Body of pancreas (tissue), 4 donors: ENCODE data around the gene SUCO. TPM values are rescaled to one million over a fixed set of nuclear protein-coding genes. Genes with fewer than 3 reads are reported as not detected.

Experiments
- ATAC-seq: fragments of 150-250 bp; one replicate; pipeline ENCODE4 v1.9.1; 2016
- DNase-seq, 4 donors: peaks; one replicate each; pipeline ENCODE4 v3.0.0-alpha.2; 2019
- H3K27ac ChIP-seq, 4 donors: fragments of 200-600 bp; sonication (generic); 1 replicate in 3 of 4; 2 replicates in 1 of 4; pipeline versions ENCODE4 v1.5.1 to v1.6.1; 2016 to 2019; ENCODE audit warnings: mild to moderate bottlenecking in 1 of 4, mixed read lengths in 1 of 4, moderate library complexity in 1 of 4
- H3K27me3 ChIP-seq, 2 donors: fragments of 200-600 bp; sonication (generic); one replicate each; pipeline ENCODE4 v1.6.0; 2016; ENCODE audit warnings: mild to moderate bottlenecking in 1 of 2
- H3K36me3 ChIP-seq, 2 donors: fragments of 200-600 bp; sonication (generic); replicated peaks in 1 of 2; 2 replicates each; pipeline ENCODE4 v1.5.1; 2016; ENCODE audit warnings: low read depth in 2 of 2; ENCODE audit not compliant: insufficient read depth in 1 of 2
- H3K4me1 ChIP-seq: fragments of 200-600 bp; sonication (generic); one replicate; pipeline ENCODE4 v1.6.0; 2016
- H3K4me3 ChIP-seq, 2 donors: fragments of 200-600 bp; sonication (generic); 1 replicate in 1 of 2; 2 replicates in 1 of 2; pipeline ENCODE4 v1.5.1; 2016 to 2019
- H3K9me3 ChIP-seq, 3 donors: fragments of 200-600 bp; sonication (generic); 1 replicate in 2 of 3; 2 replicates in 1 of 3; pipeline ENCODE4 v1.5.1; 2016
- POLR2A ChIP-seq, 3 donors: fragments of 450-650 bp; IDR thresholded peaks; one replicate each; pipeline ENCODE4 v1.6.1; 2016; ENCODE audit warnings: antibody characterized with exemption in 3 of 3, mild to moderate bottlenecking in 2 of 3
- WGBS, 2 donors: methylation state at CpG; one replicate each; pipeline ENCODE4 v1.1.5; 2017; 5-methylcytosine and 5-hydroxymethylcytosine counted together
- intact Hi-C: fragments of 100-400 bp; cut with DNase I; formaldehyde crosslinking; loops from one replicate; pipeline ENCODE4 v1.15.1; 2023
- total RNA-seq, 2 donors: library from RNA; depleted of rRNA; stranded (reverse); fragments of >200 nt; gene quantifications; one replicate each; pipeline ENCODE4 v1.1.0, GENCODE V29; 2016
- TF ChIP-seq, protein P1 (sequence below), 7 experiments: fragments of 450-650 bp in 4 of 7; fragments of 200-600 bp in 3 of 7; sonication (generic) in 3 of 7; IDR thresholded peaks; one replicate each; pipeline ENCODE4 v1.5.1; 2016 to 2019; ENCODE audit warnings: antibody characterized with exemption in 7 of 7

SUCO gene
- total RNA-seq, 2 donors from 2014 or later = 61.0 to 68.6 TPM

DNA sequence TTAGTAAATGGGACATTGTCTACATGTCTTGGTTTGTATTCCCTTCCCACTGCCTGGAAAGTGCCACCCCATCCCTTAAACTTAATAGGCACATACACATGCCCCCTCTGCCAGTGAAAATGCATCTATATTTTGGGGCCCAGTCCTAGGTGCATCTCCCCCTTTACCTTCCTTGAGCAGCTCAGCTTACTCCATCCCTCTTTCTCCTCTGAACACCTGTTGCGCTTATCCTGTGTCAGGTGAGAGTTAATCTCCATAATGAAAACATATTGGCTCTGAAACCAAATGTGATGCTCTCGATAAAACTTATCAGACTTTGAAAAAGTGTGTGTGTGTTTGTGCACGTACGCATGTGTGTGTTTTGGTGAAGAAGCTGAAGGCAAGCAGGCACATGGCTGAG is 15.4 kb upstream of the SUCO start:
- H3K36me3 ChIP-seq = no peaks in the 10 kb centered on the region
- ATAC-seq (no peak), DNase-seq (no peak)
- WGBS, 2 donors = 45 to 60% methylated on average over 4 of the region's 4 CpGs
- H3K9me3 ChIP-seq = no peaks in the 10 kb centered on the region
- TF ChIP-seq, protein P1, sequence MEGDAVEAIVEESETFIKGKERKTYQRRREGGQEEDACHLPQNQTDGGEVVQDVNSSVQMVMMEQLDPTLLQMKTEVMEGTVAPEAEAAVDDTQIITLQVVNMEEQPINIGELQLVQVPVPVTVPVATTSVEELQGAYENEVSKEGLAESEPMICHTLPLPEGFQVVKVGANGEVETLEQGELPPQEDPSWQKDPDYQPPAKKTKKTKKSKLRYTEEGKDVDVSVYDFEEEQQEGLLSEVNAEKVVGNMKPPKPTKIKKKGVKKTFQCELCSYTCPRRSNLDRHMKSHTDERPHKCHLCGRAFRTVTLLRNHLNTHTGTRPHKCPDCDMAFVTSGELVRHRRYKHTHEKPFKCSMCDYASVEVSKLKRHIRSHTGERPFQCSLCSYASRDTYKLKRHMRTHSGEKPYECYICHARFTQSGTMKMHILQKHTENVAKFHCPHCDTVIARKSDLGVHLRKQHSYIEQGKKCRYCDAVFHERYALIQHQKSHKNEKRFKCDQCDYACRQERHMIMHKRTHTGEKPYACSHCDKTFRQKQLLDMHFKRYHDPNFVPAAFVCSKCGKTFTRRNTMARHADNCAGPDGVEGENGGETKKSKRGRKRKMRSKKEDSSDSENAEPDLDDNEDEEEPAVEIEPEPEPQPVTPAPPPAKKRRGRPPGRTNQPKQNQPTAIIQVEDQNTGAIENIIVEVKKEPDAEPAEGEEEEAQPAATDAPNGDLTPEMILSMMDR (IDR thresholded peaks at IDR 0.05) = no peak
- no peak for TF ChIP-seq POLR2A (IDR thresholded peaks at IDR 0.05)
- no peak overlapping the region for H3K4me3 ChIP-seq
- no peak overlapping the region for H3K27ac ChIP-seq
- H3K27me3 ChIP-seq = no peaks in the 10 kb centered on the region
- intact Hi-C loops = no loop called here
- H3K4me1 ChIP-seq = no peaks in the 10 kb centered on the region

- Histone ChIP-seq H3K4me3 (no peak overlapping the region), H3K27me3 (no peaks in the 10 kb centered on the region), H3K36me3 (no peaks in the 10 kb centered on the region), H3K27ac (no peak overlapping the region), H3K9me3 (no peaks in the 10 kb centered on the region), H3K4me1 (peaks cover 9% of the 10 kb centered on the region)
- no peak for ATAC-seq
- 50 to 66% methylated on average over 4 of the region's 4 CpGs for WGBS, 2 donors
- DNase-seq = no peak
- TF ChIP-seq, protein P1 (IDR thresholded peaks at IDR 0.05) = no peak
- TF ChIP-seq POLR2A (IDR thresholded peaks at IDR 0.05) = no peak
- intact Hi-C loops = no loop called here
Measured at GRCh38 chr1:172529304-172529703, 3.6 kb upstream of the SUCO start.

GRCh38 chr1:172530000-172530399 is 3.0 kb upstream of the SUCO start:
- H3K4me1 ChIP-seq = peaks cover 9% of the 10 kb centered on the region
- no peaks in the 10 kb centered on the region for H3K36me3 ChIP-seq
- intact Hi-C loops = no loop called here
- H3K27me3 ChIP-seq = no peaks in the 10 kb centered on the region
- no peak for DNase-seq
- H3K27ac ChIP-seq = no peak overlapping the region
- H3K9me3 ChIP-seq = no peaks in the 10 kb centered on the region
- ATAC-seq = no peak
- 43 to 50% methylated on average over 2 of the region's 2 CpGs for WGBS, 2 donors
- H3K4me3 ChIP-seq = no peak overlapping the region
- TF ChIP-seq, protein P1 (IDR thresholded peaks at IDR 0.05) = no peak
- no peak for TF ChIP-seq POLR2A (IDR thresholded peaks at IDR 0.05)

DNA sequence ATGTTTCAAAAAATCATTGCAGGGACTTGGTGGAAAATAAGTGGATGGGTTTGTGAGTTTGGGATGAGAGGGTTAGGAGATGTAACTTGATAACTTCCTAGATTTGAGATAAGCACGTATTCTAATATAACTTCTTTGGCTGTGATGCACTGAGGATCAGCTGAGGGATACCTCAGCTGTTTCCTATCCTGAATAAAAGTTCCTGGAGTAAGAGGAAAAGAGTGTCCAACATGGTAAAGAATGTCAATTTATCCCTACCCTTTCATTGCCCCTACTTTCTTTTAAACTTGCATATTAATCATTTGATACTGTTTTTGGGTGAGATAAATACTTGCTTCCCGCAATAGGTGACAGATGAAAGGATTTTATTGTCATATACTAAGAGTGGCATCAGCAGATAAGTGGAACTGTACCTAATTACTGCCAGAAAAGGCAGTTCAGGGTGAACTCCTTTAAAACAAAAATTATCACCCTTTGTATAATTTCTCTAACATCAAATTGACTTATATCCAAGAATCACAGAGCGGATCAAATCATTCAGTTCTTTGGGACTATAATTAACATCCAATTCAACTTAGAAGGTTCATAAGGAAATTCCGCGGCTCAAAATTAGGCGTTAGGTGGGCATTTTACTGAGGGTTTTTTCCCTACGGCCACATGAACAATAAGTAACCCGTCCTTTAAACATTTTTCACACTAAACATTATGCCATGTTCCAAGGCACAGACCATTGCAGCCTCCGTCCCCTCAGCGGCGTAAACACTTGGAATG is 1.4 kb upstream of the SUCO start:
- intact Hi-C loops = no loop called here
- DNase-seq (no peak), ATAC-seq (no peak)
- no peaks in the 10 kb centered on the region for H3K9me3 ChIP-seq
- TF ChIP-seq, protein P1 (IDR thresholded peaks at IDR 0.05) = no peak
- TF ChIP-seq POLR2A (IDR thresholded peaks at IDR 0.05) = no peak
- peak overlapping the region; percentile 92 to 99 (median 96) for H3K27ac ChIP-seq
- H3K4me1 ChIP-seq = peaks cover 18% of the 10 kb centered on the region
- H3K27me3 ChIP-seq = no peaks in the 10 kb centered on the region
- no peaks in the 10 kb centered on the region for H3K36me3 ChIP-seq
- 1 to 2% methylated on average over 11 of the region's 11 CpGs for WGBS, 2 donors
- peak overlapping the region; percentile 28 to 72 for H3K4me3 ChIP-seq
